PC-9 (cell line): Measurements from ENCODE around the gene MEF2C.
"Not testable (repeated sequence)": the region's sequence is repeated elsewhere in the genome, so short reads cannot be mapped to it uniquely, and the experiment has no call there.

ENCODE experiments used
- CTCF ChIP-seq: fragments of 200-600 bp; sonication (generic); conservative IDR thresholded peaks from 2 replicates; pipeline ENCODE4 v1.6.1; 2017; ENCODE audit warnings: mixed run types, antibody characterized with exemption, mild to moderate bottlenecking, moderate library complexity
- EZH2 ChIP-seq: fragments of 200-600 bp; sonication (generic); IDR thresholded peaks from 2 replicates; pipeline ENCODE4 v1.8.0; 2017; ENCODE audit warnings: antibody characterized with exemption, low read depth

GRCh38 chr5:88912743-88913142 lies 29.8 kb upstream of the MEF2C start:
- not testable (repeated sequence) for TF ChIP-seq CTCF, EZH2
